Raji (cell line): ENCODE results near the gene UBE2I.

ENCODE experiments used
- POLR2A ChIP-seq: IDR thresholded peaks from 2 replicates; pipeline ENCODE4 v1.6.1; 2011; ENCODE audit warnings: low read depth, low read length, control low read depth; ENCODE audit not compliant: insufficient read depth

The UBE2I gene

GRCh38 chr16:1308977-1309885, at the start of gene UBE2I:
TSS of gene UBE2I (plus strand) at chr16:1309636. CDS start at chr16:1314031, 4,395 bp downstream.
- no peak for TF ChIP-seq POLR2A

DNA sequence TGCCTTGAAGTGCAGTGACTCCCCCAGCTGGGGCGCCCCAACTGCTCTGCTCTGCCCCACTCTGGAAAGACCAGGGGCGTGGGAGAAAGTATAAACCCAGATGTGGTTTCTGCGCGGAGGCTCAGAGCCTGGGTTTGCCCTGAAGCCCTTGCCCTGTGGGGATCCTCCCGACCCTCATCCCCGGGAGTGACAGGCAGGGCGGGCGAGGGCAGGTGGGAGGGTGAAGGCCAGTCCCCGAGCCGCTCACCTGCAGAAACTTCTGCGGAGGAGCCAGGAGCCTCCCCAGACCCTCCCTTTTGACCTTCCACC, 49.7 kb upstream of the UBE2I start:
- no peak for TF ChIP-seq POLR2A

- TF ChIP-seq POLR2A = no peak
These were observed 49.2 kb upstream of the UBE2I start for GRCh38 chr16:1260101-1260680.

- TF ChIP-seq POLR2A = no peak
These were observed 48.1 kb upstream of the UBE2I start for GRCh38 chr16:1261131-1261892.

- no peak for TF ChIP-seq POLR2A
These were observed 47.1 kb upstream of the UBE2I start for GRCh38 chr16:1262210-1262845.

GRCh38 chr16:1262846-1263221, 46.6 kb upstream of the UBE2I start:
- TF ChIP-seq POLR2A = no peak

GRCh38 chr16:1263591-1264344, 45.7 kb upstream of the UBE2I start:
- TF ChIP-seq POLR2A = no peak

DNA sequence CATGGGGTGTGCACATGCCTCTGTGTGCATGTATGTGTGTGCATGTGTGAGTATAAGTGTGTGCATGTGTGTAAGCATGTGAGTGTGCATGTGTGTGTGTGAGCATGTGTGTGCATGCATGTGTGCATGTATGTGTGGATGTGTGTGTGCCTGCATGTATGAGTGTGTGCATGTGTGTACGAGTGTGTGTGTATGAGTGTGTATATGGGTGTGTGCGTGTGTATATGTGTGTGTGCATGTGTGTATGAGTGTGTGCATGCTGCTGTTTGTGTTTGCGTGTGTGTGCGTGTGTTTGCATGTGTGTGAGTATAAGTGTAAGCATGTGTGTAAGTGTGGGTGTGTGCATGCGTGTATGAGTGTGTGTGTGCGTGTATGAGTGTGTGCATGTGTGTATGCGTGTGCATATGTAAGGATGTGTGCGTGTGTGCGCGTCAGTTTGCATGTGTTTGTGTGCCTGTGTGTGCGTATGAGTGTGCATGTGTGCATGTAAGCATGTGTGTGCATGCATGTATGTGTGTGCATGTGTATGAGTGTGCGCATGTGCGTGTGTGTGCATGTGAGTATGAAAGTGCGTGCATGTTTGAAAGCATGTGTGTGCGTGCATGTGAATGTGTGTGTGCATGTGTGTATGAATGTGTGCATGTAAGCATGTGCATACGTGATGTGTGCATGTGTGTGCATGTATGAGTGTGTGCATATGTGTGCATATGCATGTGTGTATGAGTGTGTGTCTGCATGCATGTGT, 44.9 kb upstream of the UBE2I start:
- no peak for TF ChIP-seq POLR2A

GRCh38 chr16:1265090-1265630, 44.3 kb upstream of the UBE2I start:
- TF ChIP-seq POLR2A = no peak

GRCh38 chr16:1265826-1266225, 43.6 kb upstream of the UBE2I start:
- TF ChIP-seq POLR2A = no peak

GRCh38 chr16:1271380-1271723, 38.1 kb upstream of the UBE2I start:
- TF ChIP-seq POLR2A = no peak

- no peak for TF ChIP-seq POLR2A
These were observed 36.8 kb upstream of the UBE2I start for GRCh38 chr16:1272453-1273198.

DNA sequence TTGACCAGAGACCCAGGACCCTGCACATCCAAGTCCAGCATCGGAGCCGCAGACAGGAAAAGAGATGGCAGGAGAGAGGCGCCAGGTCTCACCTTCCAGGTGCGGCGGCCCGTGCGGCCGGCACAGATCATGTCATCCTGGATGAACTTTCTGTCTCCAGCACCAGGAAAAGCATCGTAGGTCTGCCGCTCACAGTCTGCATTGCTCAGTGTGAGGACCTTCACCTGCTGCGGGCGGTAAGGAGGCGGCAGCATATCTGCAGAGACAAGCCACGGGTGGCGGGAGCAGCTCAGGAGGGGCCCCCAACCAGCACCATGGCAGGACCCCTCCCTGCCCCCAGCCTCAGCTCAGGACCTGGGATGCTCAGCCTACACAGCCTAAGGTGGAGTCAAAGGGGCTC, 35.6 kb upstream of the UBE2I start:
- no peak for TF ChIP-seq POLR2A
